A549 treated with CORT108297 at 1 μM for 4 hours (cell line): ENCODE data around the gene DBP. TPM values are rescaled to one million over a fixed set of nuclear protein-coding genes. Genes with fewer than 3 reads are reported as not detected.

Experiments used
- total RNA-seq: library from RNA; stranded (reverse); fragments of 200-300 nt; extraction: Qiagen RNA extraction; gene quantifications from 5 replicates; pipeline ENCODE4 v1.2.3, GENCODE V29; 2022

Gene DBP, protein sequence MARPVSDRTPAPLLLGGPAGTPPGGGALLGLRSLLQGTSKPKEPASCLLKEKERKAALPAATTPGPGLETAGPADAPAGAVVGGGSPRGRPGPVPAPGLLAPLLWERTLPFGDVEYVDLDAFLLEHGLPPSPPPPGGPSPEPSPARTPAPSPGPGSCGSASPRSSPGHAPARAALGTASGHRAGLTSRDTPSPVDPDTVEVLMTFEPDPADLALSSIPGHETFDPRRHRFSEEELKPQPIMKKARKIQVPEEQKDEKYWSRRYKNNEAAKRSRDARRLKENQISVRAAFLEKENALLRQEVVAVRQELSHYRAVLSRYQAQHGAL
- 1.8 to 2.8 TPM (median 2.6 TPM) in 5 replicates for total RNA-seq

DNA sequence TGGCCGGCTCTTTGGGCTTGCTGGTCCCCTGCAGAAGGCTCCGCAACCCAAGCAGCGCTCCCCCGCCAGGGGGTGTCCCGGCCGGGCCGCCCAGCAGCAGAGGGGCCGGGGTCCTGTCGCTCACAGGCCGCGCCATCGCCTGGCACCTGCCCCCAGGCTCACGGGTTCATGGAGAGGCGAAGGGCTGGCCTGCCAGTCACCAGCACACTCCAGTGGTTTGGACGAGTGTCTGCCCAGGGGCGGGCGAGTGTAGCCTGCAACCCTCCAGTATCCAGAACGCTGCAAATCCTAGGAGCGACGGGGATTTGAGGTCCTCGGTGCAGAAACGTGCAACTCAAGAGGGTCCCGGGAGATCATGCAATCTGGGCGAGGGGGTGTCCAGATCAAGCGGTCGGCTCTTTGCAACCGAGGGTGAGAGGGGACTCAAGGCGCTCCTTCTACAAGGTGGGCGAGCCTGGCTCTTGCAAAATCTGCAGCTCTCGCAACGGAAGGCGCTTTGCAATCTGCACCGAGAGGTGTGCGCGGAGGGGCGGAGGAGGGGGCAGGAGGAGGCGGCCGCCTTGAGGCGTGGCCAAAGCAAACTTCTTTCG, at the start of gene DBP:
DBP (minus strand) TSS at position 521 of the 590 bp plus-strand sequence; CDS start at position 136, 385 bp downstream.

DNA sequence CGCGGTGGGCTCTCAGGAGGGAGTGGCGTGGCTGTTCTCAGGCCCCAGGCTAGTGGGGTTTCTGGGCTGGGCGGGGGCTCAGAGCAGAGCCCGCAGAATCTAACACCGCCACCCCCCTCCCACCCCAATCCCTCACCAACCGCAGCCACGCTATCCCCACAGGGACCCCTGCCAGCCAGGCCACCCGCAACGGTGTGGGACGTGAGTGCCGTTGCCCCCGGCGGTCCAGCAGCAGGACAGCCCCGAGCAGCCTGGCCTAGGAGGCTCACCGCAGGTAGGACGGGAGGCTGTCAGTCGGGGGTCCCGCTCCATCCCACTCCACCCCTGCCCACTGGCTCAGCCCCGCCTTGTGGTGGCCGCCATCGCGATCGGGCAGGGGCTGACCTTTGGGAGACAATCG, 35.8 kb upstream of the DBP start, which contains the start of gene NTN5:
NTN5 (minus strand) TSS at position 24 of the 400 bp plus-strand sequence. CDS start 2,031 bp downstream, outside the sequence.

DNA sequence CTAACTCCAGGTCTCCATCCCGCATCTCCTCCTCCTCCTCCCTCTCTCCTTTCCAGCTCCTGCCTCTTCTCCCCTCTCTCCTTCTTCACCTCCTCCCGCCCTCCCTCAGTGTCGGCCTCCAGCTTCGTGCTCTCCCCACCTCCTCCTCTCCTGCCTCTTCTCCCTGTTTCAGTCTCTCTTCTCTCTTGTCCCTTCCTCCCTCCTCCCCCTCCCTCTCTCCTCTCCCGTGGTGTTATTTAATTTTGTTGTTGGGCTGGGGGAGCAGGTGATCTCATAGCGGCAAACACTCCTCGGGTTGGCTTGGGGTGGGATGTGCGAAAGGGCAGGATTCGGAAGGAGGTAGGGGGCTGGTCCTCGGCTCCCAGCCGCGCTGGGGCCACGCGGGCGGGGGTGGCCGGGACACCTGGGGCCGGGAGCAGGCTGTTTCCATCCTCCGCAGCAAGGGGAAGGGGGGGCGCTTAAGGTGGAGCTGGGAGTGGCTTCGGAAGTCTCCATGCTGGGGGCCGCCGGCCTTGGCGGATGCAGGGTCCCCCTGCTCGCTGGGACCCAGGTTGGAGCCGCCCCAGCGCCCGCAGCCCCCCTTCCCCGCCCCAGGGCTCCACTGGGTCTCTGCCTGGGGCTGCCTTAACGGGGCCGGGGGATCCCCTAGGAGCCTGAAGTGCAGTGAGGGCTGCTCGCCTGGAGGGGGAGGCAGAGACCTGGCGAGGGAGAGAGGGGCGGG, 9.0 kb upstream of the DBP start, which contains the start of gene CA11:
CA11 (minus strand) TSS at position 187 of the 721 bp plus-strand sequence. CDS start 555 bp downstream, outside the sequence.

DNA sequence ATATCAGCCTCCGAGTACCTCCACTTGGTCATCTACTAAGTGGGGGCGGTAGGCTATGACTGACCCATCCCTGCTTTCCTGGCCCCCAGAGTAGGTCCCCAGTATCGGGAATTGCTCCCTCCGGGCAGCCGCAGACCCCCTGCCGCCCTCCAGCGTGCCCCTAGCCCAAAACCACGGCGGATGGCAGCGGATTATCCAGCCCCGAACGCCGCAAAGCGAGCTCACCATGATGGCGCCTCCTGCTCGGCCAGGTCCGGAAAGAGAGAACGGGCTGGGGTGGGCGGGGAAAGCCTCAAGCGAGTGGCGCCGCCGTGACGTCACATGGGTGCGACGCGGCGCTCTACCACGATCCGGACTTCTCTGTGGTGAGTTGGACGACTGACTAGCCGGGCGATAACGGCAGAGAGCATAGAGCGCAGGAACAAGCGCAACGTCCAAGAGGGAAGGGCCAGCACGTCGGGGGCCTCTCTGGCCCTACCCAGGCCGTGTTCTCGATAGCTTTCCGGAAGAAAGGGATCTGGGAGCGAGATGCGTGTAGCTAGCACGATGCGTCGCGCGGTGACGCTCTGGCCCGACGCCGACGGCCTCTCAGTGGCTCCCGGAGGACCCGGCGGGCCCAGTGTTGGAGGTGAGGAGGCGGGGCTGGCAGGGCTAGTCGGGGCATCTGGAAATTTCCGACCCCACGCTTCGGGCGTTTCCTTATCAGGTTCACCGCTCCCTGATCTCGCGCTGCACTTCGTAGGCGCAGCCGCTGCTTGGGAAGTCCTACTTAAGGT, 18.1 kb downstream of the DBP start, which contains the start of the genes RPL18 and SPHK2:
RPL18 (minus strand) TSS at position 263 of the 776 bp plus-strand sequence; CDS start at position 228, 35 bp downstream.
SPHK2 (plus strand) TSS at position 591 of the 776 bp plus-strand sequence. CDS start 1,009 bp downstream, outside the sequence.

DNA sequence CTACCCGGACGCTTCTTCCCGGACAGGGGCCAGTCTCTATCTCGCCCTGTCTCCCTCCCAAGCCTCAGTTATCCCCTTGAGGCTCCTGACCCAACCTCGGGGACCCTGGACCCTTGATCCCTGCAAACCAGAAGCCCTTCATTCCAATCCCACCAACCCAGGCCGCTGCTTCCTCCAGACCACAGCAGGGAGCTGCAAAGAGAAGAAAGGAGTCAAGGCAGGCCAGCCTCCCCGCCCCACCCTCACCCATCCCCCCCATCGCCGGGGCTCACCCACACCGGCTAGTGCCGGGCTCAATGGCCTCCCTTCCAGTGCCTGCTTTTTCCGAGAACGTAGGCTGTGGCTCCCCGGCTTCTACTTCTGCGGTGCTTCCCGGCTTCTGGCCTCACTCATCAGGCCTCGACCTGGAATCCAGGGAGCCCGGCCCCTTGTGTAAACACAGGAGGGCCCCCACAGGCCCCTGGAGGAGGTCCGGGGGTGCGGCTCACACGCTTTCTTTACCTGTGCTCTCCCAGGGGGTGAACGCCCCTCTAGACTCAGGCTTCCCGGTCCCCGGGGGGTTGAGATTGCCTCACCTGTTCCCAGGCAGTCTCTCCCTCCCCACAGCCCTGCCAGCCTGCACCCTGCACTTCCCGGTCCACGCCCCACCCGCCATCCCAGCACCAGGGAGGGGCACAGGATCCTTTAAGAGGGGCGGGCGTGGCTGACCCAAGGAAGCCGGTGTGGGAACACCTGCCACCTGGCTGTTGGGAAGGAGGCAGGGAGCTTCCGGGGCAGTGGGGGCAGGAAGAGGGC, 22.5 kb downstream of the DBP start, which contains the start of gene FAM83E:
FAM83E (minus strand) TSS at position 641 of the 795 bp plus-strand sequence. CDS start 1,704 bp downstream, outside the sequence.

DNA sequence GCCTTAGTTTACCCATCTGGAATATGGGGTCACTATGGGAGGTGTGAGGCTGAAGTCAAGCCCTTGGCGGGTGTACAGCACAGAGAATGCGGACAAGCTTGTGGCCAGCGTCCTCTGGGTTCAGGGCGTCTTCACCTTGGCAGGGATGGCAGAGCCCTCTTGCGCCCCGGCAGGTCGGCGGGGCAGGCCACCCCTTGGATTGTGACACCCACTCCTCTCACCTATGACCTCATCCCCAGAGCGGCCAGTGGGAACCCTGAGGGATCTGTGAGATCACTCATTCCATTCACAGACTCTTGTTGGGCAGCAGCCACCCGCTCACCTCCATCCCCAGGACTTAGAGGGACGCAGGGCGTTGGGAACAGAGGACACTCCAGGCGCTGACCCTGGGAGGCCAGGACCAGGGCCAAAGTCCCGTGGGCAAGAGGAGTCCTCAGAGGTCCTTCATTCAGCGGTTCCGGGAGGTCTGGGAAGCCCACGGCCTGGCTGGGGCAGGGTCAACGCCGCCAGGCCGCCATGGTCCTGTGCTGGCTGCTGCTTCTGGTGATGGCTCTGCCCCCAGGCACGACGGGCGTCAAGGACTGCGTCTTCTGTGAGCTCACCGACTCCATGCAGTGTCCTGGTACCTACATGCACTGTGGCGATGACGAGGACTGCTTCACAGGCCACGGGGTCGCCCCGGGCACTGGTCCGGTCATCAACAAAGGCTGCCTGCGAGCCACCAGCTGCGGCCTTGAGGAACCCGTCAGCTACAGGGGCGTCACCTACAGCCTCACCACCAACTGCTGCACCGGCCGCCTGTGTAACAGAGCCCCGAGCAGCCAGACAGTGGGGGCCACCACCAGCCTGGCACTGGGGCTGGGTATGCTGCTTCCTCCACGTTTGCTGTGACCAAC, 30.5 kb downstream of the DBP start, which contains the start of gene SPACA4:
SPACA4 (plus strand) TSS at position 280 of the 896 bp plus-strand sequence; CDS start at position 517, 237 bp downstream.

Other genes with a start within 250 kb of the DBP start
- 385 to 442 TPM (median 423 TPM) in 5 replicates for gene KDELR1, start 245.8 kb downstream of the DBP start, total RNA-seq
- gene GRIN2D, start 243.7 kb downstream of the DBP start, total RNA-seq: 6.3 to 11.3 TPM (median 10.6 TPM) in 5 replicates
- gene GRWD1, start 191.4 kb downstream of the DBP start, total RNA-seq: 111 to 130 TPM (median 123 TPM) in 5 replicates
- gene KCNJ14, start 181.8 kb downstream of the DBP start, total RNA-seq: 1.0 to 2.1 TPM (median 1.2 TPM) in 5 replicates
- 54.4 to 67.4 TPM (median 61.8 TPM) in 5 replicates for gene CYTH2, start 168.0 kb downstream of the DBP start, total RNA-seq
- 2.8 to 5.4 TPM (median 4.8 TPM) in 5 replicates for gene LMTK3, start 125.5 kb downstream of the DBP start, total RNA-seq
- 12.8 to 18.0 TPM (median 16.4 TPM) in 5 replicates for gene SULT2B1, start 85.2 kb downstream of the DBP start, total RNA-seq
- gene SPACA4, start 30.6 kb downstream of the DBP start, total RNA-seq: 0.20 TPM in 1 of 5 replicates, not detected in the others
- gene FAM83E, start 22.3 kb downstream of the DBP start, total RNA-seq: 0.07 to 0.35 TPM (median 0.25 TPM) in 4 of 5 replicates, not detected in the other
- gene RPL18, start 18.2 kb downstream of the DBP start, total RNA-seq: 3,152 to 3,709 TPM (median 3,369 TPM) in 5 replicates
- gene SPHK2, start 17.9 kb downstream of the DBP start, total RNA-seq: 11.7 to 18.9 TPM (median 16.8 TPM) in 5 replicates
- gene CA11, start 8.8 kb upstream of the DBP start, total RNA-seq: 9.4 to 11.1 TPM (median 11.0 TPM) in 5 replicates
- 0.17 to 0.30 TPM (median 0.28 TPM) in 4 of 5 replicates, not detected in the other for gene NTN5, start 35.6 kb upstream of the DBP start, total RNA-seq
- gene FUT2, start 58.6 kb upstream of the DBP start, total RNA-seq: not detected in 5 replicates
- 0.47 to 0.76 TPM (median 0.61 TPM) in 5 replicates for gene MAMSTR, start 82.3 kb upstream of the DBP start, total RNA-seq
- gene RASIP1, start 103.2 kb upstream of the DBP start, total RNA-seq: 0.32 to 0.65 TPM (median 0.57 TPM) in 5 replicates
- gene IZUMO1, start 109.5 kb upstream of the DBP start, total RNA-seq: not detected in 5 replicates
- gene FUT1, start 115.3 kb upstream of the DBP start, total RNA-seq: 0.05 to 0.14 TPM (median 0.06 TPM) in 5 replicates
- gene FGF21, start 118.1 kb upstream of the DBP start, total RNA-seq: not detected in 5 replicates
- 52.3 to 64.2 TPM (median 60.2 TPM) in 5 replicates for gene BCAT2, start 173.7 kb upstream of the DBP start, total RNA-seq
- gene HSD17B14, start 199.1 kb upstream of the DBP start, total RNA-seq: 12.0 to 18.1 TPM (median 15.2 TPM) in 5 replicates
- gene PLEKHA4, start 231.2 kb upstream of the DBP start, total RNA-seq: 1.7 to 2.3 TPM (median 1.9 TPM) in 5 replicates
- gene PPP1R15A, start 235.0 kb upstream of the DBP start, total RNA-seq: 82.7 to 145 TPM (median 110 TPM) in 5 replicates